ENCODE results near the gene LLGL2.

DNA sequence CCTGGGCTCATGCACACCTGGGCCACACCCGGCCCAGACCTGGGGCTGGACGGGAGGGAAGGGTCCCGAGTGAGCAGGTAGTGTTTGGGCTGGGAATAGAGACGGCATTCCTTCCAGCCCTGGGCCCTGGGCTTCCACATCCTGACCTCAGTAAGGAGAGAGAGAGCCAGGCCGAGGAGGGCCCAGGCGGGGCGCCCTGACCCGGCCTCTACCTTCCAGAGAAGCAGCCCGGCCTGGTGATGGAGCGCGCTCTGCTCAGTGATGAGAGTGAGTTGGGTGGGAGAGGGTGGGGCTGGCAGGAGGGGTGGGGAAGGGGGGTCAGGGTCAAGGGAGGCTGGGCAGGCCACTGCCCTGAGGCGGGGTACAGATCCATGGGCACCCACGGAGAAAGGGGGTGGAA, 48.5 kb downstream of the LLGL2 start:
- TF ChIP-seq, protein P1, sequence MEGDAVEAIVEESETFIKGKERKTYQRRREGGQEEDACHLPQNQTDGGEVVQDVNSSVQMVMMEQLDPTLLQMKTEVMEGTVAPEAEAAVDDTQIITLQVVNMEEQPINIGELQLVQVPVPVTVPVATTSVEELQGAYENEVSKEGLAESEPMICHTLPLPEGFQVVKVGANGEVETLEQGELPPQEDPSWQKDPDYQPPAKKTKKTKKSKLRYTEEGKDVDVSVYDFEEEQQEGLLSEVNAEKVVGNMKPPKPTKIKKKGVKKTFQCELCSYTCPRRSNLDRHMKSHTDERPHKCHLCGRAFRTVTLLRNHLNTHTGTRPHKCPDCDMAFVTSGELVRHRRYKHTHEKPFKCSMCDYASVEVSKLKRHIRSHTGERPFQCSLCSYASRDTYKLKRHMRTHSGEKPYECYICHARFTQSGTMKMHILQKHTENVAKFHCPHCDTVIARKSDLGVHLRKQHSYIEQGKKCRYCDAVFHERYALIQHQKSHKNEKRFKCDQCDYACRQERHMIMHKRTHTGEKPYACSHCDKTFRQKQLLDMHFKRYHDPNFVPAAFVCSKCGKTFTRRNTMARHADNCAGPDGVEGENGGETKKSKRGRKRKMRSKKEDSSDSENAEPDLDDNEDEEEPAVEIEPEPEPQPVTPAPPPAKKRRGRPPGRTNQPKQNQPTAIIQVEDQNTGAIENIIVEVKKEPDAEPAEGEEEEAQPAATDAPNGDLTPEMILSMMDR (IDR thresholded peaks at IDR 0.05; ENCODE audit: insufficient read depth, low read length): no peak
- TF ChIP-seq GABPA (IDR thresholded peaks at IDR 0.05; ENCODE audit: low read depth) (no peak), POLR2AphosphoS5 (IDR thresholded peaks at IDR 0.05; ENCODE audit: low read depth) (no peak)
